HS-5 (cell line): ENCODE data around the gene TMEM121.

Source experiments
- DNase-seq: peaks from one replicate; pipeline ENCODE4 v3.0.0-alpha.2; 2012; ENCODE audit warnings: low read depth

The TMEM121 gene

DNA sequence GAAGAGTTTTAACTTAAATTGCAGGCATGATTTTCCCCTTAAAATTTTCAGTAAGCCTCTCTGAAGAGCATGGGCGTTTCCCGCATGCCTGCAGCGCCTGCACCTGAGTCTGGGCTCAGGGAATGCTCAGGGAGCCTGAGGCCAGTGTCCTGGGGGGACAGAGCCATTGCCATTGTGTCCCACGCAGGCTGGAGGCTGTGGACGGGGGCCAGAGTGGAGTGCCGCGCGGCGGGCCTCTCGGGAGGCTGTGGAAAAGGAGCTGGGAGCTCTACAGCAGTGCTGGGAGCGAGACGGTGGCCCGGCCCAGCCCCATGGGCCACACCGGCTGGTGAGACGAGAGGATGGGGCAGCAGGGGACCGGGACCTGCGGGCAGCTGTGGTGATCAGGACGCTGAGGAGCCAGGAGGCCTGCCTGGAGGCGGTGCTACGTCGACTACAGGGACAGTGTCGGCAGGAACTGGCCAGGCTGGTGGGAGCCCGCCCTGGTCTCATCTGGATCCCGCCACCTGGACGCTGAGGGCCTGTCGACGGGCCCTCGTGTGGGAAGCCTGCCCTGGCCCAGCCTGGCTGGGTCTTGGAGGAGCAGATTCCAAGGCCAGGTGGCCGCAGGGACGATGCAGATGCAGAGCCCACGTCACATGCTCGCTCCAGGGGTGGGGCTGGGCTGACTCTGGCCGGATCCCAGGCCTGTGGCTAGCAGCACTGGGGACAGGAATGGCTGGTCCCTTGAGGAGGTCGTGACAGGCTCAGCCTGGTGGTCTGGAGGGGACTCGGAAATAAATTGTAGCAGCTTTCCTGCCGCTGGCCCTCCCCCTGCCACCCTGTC, 27.7 kb upstream of the TMEM121 start:
- DNase-seq = no peak

DNA sequence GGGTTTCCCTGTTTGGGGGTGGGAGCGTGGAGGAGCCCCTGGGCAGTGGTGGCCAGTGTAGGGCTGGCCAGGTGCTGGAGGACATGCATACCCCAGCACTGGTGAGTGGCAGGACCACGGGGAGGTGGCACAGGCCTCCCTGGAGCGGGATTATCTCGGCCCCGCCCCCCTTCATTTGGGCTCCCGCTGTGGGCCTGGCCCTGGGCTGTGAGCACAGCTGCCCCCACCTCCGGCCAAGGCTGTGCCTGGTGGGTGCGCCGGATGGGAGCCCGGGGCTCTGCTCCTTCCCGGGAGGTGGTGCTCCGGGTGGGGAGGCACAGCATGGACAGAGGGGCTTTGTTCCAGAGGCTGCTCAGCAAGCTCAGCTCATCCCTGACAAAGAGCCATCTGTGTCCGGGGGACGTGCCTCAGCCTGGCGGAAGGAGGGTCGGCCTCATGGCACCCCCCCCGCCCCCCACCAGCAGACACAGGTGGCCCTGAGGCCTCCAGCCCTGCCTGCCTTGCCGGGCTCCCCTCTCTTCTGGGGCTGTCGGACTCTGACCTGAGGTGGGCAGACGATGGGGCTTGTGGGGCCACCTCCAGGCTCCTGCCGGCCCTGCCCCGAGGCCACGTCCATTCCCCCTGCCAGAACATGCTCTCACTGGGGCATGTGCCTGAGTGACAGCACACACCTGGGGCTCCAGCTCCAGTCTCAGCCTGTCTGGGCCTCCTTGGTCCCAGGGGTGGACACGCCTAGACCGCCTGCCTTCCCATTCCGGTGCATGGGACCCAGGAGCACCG, 26.9 kb upstream of the TMEM121 start:
- no peak for DNase-seq

DNA sequence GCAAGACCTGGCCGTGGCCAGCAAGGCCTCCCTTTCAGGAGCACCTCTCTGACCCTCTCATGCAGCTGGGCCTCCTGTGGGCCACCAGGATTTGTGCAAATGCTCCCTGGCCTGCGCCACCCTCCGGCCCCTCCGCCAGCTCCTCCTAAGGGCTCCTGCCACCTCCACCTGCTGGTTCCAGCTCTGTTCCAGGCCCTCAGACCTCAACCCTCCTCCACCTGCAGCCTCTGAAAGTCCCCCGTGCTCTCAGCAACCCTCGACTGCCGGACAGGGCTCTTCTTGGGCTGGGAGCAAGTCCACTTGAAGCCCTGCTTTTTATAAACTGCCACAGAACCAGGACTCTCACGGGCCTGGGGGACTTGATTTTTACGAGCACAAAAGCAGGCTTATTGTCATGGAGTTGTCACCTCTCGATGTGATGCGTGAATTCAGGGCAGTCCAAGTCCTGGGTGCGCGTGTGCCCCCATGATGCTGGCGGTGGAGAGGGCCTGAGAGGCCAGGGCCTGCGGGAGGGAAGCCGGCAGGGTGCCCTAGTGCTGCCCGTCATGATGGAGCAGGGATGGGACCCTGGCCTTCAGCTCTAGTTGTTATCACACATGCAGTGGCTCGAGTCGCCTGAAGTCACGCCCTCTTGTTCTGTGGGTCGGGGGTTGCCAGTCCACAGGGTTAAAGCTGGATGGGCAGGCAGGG, 26.2 kb upstream of the TMEM121 start:
- no peak for DNase-seq

DNA sequence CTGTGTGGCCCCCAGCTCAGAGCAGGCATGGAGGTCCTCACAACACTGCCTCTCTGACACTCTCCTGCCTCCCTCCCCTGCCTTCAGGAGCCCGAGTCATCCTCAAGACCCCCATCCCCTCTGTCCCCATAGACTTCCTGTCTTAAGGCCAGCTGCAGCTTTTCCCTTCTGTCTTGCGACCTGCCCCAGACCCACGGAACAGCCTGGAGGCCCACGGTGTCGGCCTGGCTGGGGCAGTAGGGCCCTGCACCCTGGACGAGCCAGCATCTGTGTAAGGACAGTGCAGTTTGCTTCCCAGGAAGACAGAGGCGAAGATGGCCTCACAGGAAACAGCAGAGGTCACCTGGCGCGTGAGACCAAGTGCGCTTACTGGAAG, 25.7 kb upstream of the TMEM121 start:
- no peak for DNase-seq

DNA sequence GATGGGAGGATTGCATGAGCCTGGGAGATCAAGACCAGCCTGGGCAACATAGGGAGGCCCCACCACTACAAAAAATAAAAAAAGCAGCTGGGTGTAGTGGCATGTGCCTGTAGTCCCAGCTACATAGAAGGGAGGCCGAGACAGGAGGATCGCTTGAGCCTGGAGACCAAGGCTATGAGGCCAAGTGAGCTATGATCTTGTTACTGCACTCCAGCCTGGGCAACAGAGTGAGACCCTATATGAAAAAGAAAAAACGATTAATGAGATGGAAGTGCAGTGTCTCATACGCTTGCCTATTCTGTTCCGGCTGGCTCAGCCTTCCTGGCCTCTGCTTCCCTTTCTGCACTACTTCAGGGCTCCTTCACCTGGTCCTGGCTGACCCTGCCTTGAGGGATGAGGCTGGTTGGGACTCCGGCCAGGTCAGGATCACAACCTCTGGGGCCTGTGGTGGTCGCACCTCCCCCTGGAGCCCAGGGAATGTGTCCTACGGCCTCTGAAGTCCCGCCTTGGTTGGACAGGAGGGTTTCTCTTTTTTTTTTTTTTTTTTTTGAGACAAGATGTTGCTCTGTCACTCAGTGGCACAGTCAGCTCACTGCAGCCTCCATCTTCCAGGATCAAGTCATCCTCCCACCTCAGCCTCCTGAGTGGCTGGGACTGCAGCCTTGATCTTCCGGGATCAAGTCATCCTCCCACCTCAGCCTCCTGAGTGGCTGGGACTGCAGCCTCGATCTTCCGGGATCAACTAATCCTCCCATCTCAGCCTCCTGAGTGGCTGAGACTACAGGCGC, 24.7 kb upstream of the TMEM121 start:
- DNase-seq = no peak

DNA sequence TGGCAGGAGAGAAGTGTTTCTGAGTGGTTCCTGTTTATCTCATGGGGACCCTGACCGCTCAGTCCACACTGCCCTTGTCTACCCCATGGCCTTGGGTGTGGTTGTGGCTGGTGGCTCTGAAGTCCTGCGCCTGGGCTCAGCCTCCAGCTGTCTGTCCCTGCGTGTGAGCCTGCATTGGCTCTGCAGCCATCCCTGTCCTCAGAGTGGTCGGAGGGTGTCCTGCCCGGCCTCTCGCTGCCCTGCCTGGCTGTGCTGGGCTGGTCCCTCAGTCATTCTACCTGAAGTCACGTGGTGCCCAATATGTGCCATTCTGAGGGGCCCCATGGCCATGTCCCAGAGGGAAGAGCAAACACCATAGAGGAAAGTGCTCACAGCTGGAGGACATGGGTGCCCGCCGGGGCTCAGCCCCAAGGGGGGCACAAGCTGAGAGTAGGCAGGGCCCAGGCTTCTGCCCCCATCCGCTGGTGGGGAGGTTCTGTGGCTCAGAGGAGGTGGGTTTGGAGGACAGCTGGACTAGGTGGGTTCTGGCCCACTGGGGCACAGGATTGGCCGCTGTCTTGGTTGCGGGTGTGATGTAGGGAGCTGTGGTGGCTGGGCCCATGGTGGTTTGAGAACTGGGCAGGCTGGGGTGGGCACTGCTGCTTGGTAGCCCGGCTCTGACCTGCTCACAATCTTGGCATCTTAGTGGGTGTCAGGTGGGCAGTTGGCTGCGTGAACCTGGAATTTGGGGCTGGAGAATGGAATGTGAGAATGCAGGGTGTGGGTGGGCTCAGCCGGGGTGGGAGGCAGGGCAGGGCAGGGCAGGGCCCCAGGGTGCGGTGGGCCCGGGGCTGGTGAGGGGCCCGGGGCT, 23.7 kb upstream of the TMEM121 start:
- no peak for DNase-seq

DNA sequence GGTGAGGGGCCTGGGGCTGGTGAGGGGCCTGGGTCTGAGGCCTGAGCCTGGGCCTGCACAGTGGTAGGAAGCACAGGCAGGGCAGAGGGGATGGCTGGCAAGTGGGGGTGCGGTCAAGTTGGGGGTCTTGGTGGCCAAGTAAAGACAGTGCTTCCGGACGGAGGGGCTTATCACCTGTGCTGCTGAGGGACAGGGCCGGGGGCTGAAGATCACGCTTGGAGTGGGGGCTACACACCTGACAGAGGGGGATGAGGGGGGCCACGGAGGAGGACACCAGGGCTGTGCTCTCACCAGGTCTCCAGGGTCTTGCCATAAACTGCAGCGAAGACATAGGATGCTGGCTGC, 23.1 kb upstream of the TMEM121 start:
- DNase-seq = no peak

DNA sequence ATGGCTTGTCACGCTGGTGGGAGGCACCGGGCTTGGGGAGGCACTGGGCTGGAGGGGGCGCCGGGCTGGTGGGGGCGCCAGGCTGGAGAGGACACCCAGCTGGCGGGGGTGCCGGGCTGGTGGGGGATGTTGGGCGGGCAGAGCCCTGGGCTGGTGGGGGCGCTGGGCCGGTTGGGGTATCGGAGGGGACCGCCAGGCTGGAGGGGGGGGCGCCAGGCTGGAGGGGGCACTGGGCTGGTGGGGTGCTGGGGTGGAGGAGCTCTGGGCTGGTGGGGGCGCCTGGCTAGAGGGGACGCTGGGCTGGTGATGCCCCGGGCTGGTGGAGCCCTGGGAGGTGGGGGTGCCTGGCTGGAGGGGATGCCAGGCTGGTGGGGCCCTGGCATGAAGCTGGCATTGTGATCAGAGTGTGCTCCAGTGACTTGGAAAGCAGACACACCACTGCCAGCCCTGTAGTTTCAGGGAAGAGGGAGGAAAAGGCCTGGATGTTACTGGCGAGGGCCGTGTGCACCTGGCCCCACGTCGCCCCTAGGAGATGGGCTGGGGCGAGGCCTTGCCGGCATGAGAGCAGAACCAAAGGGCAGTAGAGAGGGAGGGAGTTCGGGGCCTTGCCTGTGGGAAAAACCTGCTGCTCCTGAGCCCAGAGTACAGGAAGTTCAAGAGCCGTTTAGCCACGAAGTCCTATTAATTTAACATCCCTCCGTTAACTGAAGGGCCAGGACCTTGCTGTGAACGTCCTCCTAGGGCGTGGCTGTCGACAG, 22.3 kb upstream of the TMEM121 start:
- no peak for DNase-seq

DNA sequence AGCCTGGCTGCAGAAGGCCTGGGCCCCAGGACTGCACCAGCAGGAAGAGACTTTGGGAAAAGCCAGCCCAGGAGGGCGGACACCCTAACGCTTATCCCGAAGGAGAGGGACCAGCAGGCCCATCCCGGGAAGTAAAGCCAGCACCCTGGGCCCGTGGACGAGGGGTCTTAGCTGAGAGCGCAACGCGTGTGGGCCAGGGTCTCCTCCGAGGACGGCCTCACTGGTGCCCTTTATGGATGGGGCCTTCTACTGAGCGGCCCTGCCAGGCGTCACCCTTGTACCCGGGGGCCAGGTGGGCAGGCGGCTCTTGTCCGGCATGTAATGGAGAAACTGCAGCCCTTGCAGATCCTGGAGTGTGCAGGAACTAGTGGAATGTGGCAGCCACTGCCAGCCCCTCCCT, 21.3 kb upstream of the TMEM121 start:
- no peak for DNase-seq

DNA sequence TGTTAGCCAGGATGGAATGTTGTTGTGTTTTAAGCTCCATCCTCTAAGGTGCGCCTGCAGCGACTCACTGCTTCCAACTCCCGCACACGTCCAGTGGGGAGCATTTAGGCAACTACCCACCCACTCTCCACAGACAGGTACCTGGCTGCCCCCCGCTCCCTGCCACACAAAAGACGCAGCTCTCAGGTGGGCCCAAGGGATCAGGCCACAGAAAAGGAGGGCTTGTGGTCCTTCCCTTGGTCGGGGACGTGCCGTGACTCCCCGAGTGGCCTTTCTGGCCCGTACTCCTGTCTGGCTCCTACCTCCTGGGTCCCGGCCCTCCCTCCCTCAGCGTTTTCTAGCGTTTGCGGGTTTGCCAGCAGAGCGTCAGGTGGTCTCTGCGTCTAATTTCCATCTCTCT, 19.1 kb upstream of the TMEM121 start:
- no peak for DNase-seq

DNA sequence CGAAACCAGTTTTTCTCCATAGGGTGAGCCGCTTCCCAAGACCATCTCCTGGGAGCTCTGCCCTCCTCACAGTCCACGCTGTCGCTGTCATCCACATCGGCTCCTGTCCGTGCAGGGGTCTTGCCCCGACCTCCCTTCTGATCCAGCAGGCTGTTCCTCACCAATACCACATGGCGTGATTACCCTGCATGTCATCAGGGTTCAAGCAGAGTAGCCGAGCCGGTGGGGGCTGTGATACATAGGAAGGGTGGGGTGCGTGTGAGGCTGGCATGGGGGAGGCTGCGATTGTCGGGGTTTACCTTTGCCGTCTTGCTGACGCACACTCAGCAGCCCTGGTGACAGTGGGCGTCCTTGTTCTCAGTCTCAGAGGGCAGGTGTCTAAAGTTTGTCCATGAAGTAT, 18.3 kb upstream of the TMEM121 start:
- DNase-seq = no peak

DNA sequence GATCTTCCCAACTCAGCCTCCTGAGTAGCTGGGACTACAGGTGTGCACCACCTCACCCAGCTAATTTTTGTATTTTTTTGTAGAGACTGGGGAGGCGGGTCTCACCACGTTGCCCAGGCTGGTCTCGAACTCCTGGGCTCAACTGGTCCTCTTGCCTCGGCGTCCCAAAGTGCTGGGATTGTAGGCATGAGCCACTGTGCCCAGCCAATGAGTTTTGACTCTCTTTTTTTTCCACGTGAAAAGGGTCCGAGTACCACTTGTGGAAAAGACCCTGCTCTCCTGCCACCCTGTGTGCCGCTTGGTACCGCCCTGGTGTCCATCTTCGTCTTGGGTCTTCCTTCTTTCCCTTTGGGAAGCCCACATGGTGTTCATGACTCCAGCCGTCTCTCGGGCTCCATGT, 17.8 kb upstream of the TMEM121 start:
- no peak for DNase-seq

DNA sequence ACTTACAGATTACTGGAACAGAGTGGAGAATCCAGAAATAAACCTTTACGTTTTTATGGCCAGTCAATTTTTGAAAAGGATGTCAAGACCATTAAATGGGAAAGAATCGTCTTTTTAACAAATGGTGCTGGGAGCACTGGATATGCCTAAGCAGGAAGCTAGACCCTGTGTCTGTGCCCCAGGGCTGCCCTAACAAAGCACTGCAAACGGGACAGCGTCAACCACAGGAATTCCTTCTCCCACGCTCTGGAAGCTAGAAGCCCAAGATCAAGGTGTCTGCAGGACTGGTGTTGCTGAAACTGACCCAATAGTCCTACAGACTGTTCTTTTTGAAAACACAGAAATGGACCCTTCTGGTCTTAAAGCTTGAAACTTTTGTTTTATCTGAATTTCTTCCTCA, 9.3 kb upstream of the TMEM121 start:
- no peak for DNase-seq

DNA sequence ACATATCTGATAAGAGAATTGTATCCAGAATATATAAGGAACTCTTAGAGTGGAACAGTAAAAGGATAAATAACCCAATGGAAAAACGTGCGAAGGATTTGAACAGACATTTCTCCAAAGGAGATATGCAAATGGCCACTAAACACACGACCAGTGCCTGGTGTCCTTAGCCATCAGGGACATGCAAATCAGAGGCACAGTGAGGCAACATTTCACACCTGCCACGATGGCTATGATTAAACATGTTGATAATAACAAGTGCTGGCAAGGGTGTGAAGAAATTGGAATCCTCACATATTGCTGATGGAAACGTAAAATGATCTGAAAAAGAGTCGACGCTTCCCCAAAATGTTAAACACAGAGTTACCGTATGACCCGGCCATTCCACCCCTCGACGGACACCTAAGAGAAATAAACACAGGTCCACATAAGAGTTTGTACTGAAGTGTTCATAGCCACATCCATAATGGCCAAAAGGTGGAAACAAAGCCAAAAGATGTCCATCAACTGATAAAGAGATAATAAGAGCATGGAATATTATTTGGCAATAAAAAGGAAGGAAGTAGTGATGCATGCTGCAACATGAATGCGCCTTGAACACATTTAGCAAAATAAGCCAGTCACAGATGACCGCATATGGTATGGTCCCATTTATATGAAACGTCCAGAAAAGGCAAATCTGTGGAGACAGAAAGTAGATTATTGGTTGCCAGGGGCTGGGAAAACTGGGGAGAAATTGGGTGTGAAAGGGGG, 6.3 kb upstream of the TMEM121 start:
- DNase-seq = no peak

DNA sequence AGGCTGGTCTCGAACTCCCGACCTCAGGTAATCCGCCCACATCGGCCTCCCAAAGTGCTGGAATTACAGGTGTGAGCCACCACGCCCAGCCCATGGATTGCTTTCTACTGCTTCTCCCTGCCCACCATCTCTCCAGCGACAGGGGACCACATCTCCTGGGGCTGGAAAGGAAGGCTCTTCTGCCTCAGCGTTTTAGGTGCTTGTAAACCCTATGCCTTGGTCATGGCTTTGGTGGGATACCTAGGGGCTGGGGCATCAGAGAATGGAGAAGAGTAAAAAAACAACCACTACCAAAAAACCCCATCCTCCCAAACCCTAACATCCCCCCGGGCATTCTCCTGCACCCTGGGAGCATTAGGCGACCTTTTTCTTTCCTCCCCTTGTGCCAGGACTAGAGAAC, 1.1 kb upstream of the TMEM121 start:
- no peak for DNase-seq

DNA sequence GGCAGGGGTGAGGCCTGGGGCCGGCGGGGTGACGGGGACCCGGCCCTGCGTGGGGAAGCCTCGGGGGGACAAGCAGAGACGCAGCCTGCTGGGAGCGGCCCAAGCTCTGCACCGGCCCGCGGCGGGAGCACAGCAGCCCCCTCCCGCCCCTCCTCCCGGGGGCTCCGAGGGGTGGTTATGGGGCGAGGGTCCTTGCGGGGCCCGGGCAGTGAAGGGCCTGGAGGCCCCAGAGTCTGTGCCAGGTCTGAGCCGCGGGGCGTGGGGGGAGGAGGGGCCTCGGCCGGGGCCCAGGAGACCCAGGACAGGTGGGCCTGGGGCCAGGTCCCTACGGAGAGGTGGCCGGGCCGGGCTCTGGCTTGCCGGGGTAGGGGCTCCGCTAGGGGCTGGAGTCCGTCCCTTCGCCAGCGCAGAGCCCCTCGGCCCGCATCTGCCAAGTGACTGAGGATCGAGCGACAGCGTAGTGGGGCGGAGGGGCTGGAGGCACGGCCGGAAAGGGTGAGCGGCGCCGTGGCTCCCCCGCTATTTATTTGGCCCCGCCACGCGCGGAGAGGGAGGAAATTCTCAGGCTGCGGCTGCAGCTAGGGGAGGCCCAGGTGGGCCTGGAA, 495 bp downstream of the TMEM121 start:
- DNase-seq = no peak

DNA sequence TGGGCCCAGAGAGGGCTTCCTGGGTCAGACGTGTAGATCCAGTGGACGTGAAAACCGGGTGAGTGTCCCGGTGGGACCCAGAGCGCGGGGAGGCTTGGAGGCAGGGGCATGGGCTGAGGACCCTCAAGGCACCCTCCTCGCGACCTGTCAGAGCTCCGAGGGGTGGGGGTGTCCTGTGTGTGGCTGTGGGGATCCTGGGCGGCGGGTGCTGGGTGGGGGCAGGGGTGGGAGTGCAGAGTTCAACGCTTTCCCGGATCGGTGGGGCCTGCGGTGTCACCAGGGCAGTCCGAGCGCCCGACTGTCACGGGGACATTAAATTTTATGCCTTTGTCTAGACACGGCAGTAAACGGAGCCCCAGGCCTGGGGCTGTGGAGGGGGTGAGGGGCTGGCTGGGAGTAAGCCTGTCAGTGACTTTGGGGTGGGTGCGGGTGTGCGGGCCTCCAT, 1.0 kb downstream of the TMEM121 start:
- no peak for DNase-seq

DNA sequence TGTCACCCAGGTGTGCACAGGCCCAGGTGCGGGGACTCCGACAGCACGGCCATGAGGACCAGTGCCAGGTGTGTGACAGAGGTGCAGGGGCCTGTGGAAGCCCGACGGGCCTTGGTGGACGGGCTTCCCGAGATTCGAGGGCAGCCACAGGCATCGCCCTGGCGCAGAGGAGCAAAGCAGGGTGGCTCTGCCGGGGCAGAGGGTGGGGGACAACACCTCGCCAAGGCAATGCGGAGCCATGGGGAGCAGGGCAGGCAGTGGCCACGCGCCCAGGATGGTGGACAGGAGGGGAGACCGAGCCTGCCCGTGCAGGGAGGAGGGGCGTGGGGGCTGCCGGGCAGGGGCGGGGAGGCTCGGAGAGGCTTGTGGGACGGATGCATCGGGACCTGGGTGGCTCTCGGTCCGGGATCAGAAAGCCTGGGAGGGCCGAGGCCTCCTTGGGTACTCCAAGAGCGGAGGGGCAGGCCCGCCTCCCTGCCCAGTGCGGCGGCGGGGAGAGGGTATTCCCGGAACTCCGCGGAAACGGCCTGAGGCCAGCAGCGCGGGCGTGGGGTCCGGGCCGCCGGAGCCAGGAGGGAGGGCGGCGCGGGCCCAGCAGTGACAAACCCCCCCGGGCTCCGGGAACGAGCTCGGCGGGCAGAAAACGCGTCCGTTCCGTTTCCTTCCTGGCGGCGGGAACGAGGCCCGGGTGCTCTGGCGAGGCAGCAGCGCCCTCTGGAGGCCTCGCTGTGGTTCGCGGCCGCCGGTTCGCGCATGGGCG, 1.6 kb downstream of the TMEM121 start:
- DNase-seq = peak; percentile 16
